PC-3 (cell line): ENCODE data around the gene CPLX3. TPM values are rescaled to one million over a fixed set of nuclear protein-coding genes. Genes with fewer than 3 reads are reported as not detected.

Source experiments
- ATAC-seq: fragments of 200-7000 bp; cut with Tn5 transposase; 2 replicates; pipeline ENCODE4 v1.9.1; 2020; ENCODE audit warnings: mild to moderate bottlenecking, moderate library complexity
- BruUV-seq: library from RNA; stranded (reverse); fragments of 400-500 nt; replicated peaks from 2 replicates; lab custom pipeline; 2021; lab: Mats Ljungman, UMichigan
- CTCF ChIA-PET: fragments of 300-600 bp; sonication (Branson Sonifier 250); formaldehyde crosslinking; loops from one replicate; lab custom pipeline; 2022; ENCODE audit warnings: antibody characterized with exemption; lab: Charles Lee
- POLR2A ChIA-PET: fragments of 300-600 bp; sonication (Branson Sonifier 250); formaldehyde crosslinking; loops from one replicate; lab custom pipeline; 2022; ENCODE audit warnings: antibody characterized with exemption; ENCODE audit not compliant: unreplicated experiment; lab: Charles Lee
- DNase-seq: peaks from one replicate; pipeline ENCODE4 v3.0.0-alpha.2; 2015
- H2AFZ ChIP-seq: fragments of 300-600 bp; sonication (generic); 2 replicates; pipeline ENCODE4 v1.6.0; 2016; ENCODE audit warnings: antibody characterized with exemption, low read length
- H3F3A ChIP-seq: fragments of 300-600 bp; sonication (generic); one replicate; pipeline ENCODE4 v1.6.0; 2017; ENCODE audit warnings: antibody characterized with exemption, low read length, control low read depth, mild to moderate bottlenecking; ENCODE audit not compliant: unreplicated experiment
- H3K27ac ChIP-seq: fragments of 300-600 bp; sonication (generic); 2 replicates; pipeline ENCODE4 v1.5.1; 2016; ENCODE audit warnings: mild to moderate bottlenecking, low read length
- H3K27me3 ChIP-seq: fragments of 300-600 bp; sonication (generic); 2 replicates; pipeline ENCODE4 v1.6.1; 2016; ENCODE audit warnings: low read length, mixed read lengths
- H3K36me3 ChIP-seq: fragments of 300-600 bp; sonication (generic); 2 replicates; pipeline ENCODE4 v1.6.1; 2016; ENCODE audit warnings: low read depth, mixed run types, low read length, mixed read lengths
- H3K4me1 ChIP-seq: fragments of 300-600 bp; sonication (generic); 2 replicates; pipeline ENCODE4 v1.5.1; 2016; ENCODE audit warnings: low read length; ENCODE audit not compliant: insufficient read depth
- H3K4me2 ChIP-seq: fragments of 300-600 bp; sonication (generic); 2 replicates; pipeline ENCODE4 v1.6.0; 2016; ENCODE audit warnings: low read length
- H3K4me3 ChIP-seq: fragments of 300-600 bp; sonication (generic); 2 replicates; pipeline ENCODE4 v1.5.1; 2016; ENCODE audit warnings: mild to moderate bottlenecking, low read length, mixed read lengths
- H3K79me2 ChIP-seq: fragments of 300-600 bp; sonication (generic); 2 replicates; pipeline ENCODE4 v1.6.1; 2017; ENCODE audit warnings: low read length, mixed read lengths
- H3K9ac ChIP-seq: fragments of 300-600 bp; sonication (generic); 2 replicates; pipeline ENCODE4 v1.6.0; 2016; ENCODE audit warnings: mild to moderate bottlenecking, low read length
- H3K9me2 ChIP-seq: fragments of 300-600 bp; sonication (generic); replicated peaks from 2 replicates; pipeline ENCODE4 v1.6.1; 2016; ENCODE audit warnings: mixed run types, low read length, mixed read lengths
- H3K9me3 ChIP-seq: fragments of 300-600 bp; sonication (generic); 2 replicates; pipeline ENCODE4 v1.6.1; 2016; ENCODE audit warnings: low read length, mixed read lengths
- H4K20me1 ChIP-seq: fragments of 300-600 bp; sonication (generic); 2 replicates; pipeline ENCODE4 v1.6.1; 2016; ENCODE audit warnings: low read length, mixed read lengths
- CTCF ChIP-seq: fragments of 300-600 bp; sonication (generic); conservative IDR thresholded peaks from 2 replicates; pipeline ENCODE4 v1.5.1; 2017; ENCODE audit warnings: antibody characterized with exemption, low read depth, mild to moderate bottlenecking, low read length
- EZH2 ChIP-seq: fragments of 300-600 bp; sonication (generic); IDR thresholded peaks from one replicate; pipeline ENCODE4 v1.6.1; 2017; ENCODE audit warnings: antibody characterized with exemption, mild to moderate bottlenecking, low read length; ENCODE audit not compliant: unreplicated experiment
- EZH2phosphoT487 ChIP-seq: fragments of 300-600 bp; sonication (generic); IDR thresholded peaks from 2 replicates; pipeline ENCODE4 v1.6.1; 2018; ENCODE audit warnings: mild to moderate bottlenecking, antibody characterized with exemption, low read length, borderline replicate concordance
- intact Hi-C: fragments of 100-400 bp; cut with micrococcal nuclease; formaldehyde crosslinking; loops from 2 replicates; pipeline ENCODE4 v1.9.0; 2023
- total RNA-seq: library from RNA; depleted of rRNA; stranded (reverse); fragments of >200 nt; gene quantifications from 2 replicates; pipeline ENCODE4 v1.2.3, GENCODE V29; 2014

Gene CPLX3
- total RNA-seq, 1 experiment from 2014 or later = not detected

GRCh38 chr15:74845581-74845980 is 19.2 kb downstream of the CPLX3 start:
- Histone ChIP-seq H3K36me3 (no peaks in the 10 kb centered on the region), H3K9me3 (no peaks in the 10 kb centered on the region), H3F3A (no peaks in the 10 kb centered on the region), H3K4me2 (no peak overlapping the region), H3K9ac (no peak overlapping the region), H2AFZ (no peak overlapping the region), H3K79me2 (0 out of 2 replicates have a peak, but pooled peaks cover 5% of the 10 kb centered on the region), H4K20me1 (no peaks in the 10 kb centered on the region), H3K9me2 (no peaks in the 10 kb centered on the region), H3K4me3 (no peak overlapping the region), H3K27ac (no peak overlapping the region), H3K27me3 (no peaks in the 10 kb centered on the region), H3K4me1 (peaks cover 14% of the 10 kb centered on the region)
- ATAC-seq = no peak
- TF ChIP-seq EZH2phosphoT487 = no peak
- no peak for TF ChIP-seq CTCF
- no peak for TF ChIP-seq EZH2
- intact Hi-C loops = loop anchor here (10.0 kb wide), 1 partner anchor 59 kb away; the partner anchor contains the start of gene FAM219B
- ChIA-PET POLR2A (interaction anchor here (0.6 kb wide), 1 partner anchor 38 kb away, joined by 3 read pairs; no protein-coding TSS in a partner anchor), CTCF (no interaction called here)
- no TSS peak for BruUV-seq
- DNase-seq = no peak

GRCh38 chr15:74847432-74847831 is 21.0 kb downstream of the CPLX3 start:
- TF ChIP-seq EZH2 = no peak
- TF ChIP-seq CTCF = no peak
- TF ChIP-seq EZH2phosphoT487 = no peak
- CTCF ChIA-PET = no interaction called here
- Histone ChIP-seq H3K36me3 (peaks cover 4% of the 10 kb centered on the region; the same call in 1 of the 2 replicates), H3K27me3 (no peaks in the 10 kb centered on the region), H3F3A (no peaks in the 10 kb centered on the region), H4K20me1 (no peaks in the 10 kb centered on the region), H2AFZ (no peak overlapping the region), H3K4me1 (peaks cover 6% of the 10 kb centered on the region; the same call in 1 of the 2 replicates), H3K27ac (no peak overlapping the region), H3K9me2 (no peaks in the 10 kb centered on the region), H3K4me2 (no peak overlapping the region), H3K9me3 (no peaks in the 10 kb centered on the region), H3K4me3 (no peak overlapping the region), H3K79me2 (no peaks in the 10 kb centered on the region), H3K9ac (no peak overlapping the region)
- POLR2A ChIA-PET = no interaction called here
- no peak for ATAC-seq
- intact Hi-C loops = loop anchor here (10.0 kb wide), 1 partner anchor 57 kb away; the partner anchor contains the start of gene FAM219B
- BruUV-seq = no TSS peak
- DNase-seq = no peak

DNA sequence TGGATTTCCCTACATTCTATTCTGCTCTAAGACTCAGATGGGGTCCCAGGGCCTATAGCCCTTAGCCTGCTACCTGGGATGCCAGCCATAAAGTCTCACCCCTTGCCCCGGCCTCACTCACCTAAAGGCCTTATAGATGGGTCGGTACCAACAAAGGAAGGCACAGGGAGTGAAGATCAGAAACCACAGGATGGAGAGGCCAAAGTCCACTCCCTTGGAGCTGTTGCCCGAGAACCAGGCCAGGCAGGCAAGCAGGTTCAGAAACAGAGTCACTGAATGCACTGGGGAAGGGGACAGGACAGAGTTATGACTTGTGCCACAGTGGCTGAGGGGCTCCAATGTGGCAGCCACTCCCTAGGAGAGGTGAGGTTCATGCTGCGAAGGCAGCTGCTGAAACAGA is 24.0 kb downstream of the CPLX3 start:
- ChIA-PET POLR2A (no interaction called here), CTCF (no interaction called here)
- H3K4me2 ChIP-seq = no peak overlapping the region
- H3K4me1 ChIP-seq = no peaks in the 10 kb centered on the region
- no peak overlapping the region for H3K4me3 ChIP-seq
- H3K9ac ChIP-seq = no peak overlapping the region
- no peak overlapping the region for H3K27ac ChIP-seq
- H3K9me3 ChIP-seq = no peaks in the 10 kb centered on the region
- H2AFZ ChIP-seq = no peak overlapping the region
- no TSS peak for BruUV-seq
- peaks cover 4% of the 10 kb centered on the region; the same call in 1 of the 2 replicates for H3K36me3 ChIP-seq
- no peaks in the 10 kb centered on the region for H3K27me3 ChIP-seq
- no peaks in the 10 kb centered on the region for H3K79me2 ChIP-seq
- DNase-seq (no peak), ATAC-seq (no peak)
- H3F3A ChIP-seq = no peaks in the 10 kb centered on the region
- intact Hi-C loops = no loop called here
- no peaks in the 10 kb centered on the region for H3K9me2 ChIP-seq
- no peaks in the 10 kb centered on the region for H4K20me1 ChIP-seq
- TF ChIP-seq CTCF (no peak), EZH2 (no peak), EZH2phosphoT487 (no peak)
